H1 (cell line): Measurements from ENCODE around the gene LGALS1. TPM values are rescaled to one million over a fixed set of nuclear protein-coding genes. Genes with fewer than 3 reads are reported as not detected.

Source experiments
- KDM5A ChIP-seq: fragments of 200-600 bp; IDR thresholded peaks from 2 replicates; pipeline ENCODE4 v1.7.1; 2012; ENCODE audit warnings: mild to moderate bottlenecking, low read length, inconsistent platforms, mixed read lengths
- SUZ12 ChIP-seq: fragments of 200-600 bp; sonication (generic); IDR thresholded peaks from 2 replicates; pipeline ENCODE4 v1.6.1; 2012; ENCODE audit warnings: mild to moderate bottlenecking, inconsistent platforms, low read length, moderate library complexity, mixed read lengths
- TCF12 ChIP-seq: IDR thresholded peaks from 2 replicates; pipeline ENCODE4 v1.6.1; 2011; ENCODE audit warnings: low read depth, mild to moderate bottlenecking, low read length
- USF2 ChIP-seq: IDR thresholded peaks from 2 replicates; pipeline ENCODE4 v1.6.1; 2011; ENCODE audit warnings: low read length, improper control_type of control experiment
- ZNF274 ChIP-seq: IDR thresholded peaks from 2 replicates; pipeline ENCODE4 v1.7.0; 2012; ENCODE audit warnings: low read length, borderline replicate concordance; ENCODE audit errors: extremely low read depth
- polyA plus RNA-seq, 7 experiments: library from polyadenylated mRNA; depleted of rRNA in 3 of 7; stranded (reverse) in 5 of 7; unstranded in 2 of 7; fragments of >200 nt in 5 of 7; fragments of 200-250 nt in 2 of 7; gene quantifications; 1 replicate in 5 of 7; 2 replicates in 1 of 7; 4 replicates in 1 of 7; pipeline versions ENCODE4 v1.2.1 to v1.2.3, GENCODE V29; 2011 to 2013; ENCODE audit warnings: missing spikeins in 2 of 7, mixed read lengths in 2 of 7
- total RNA-seq: library from RNA; stranded (reverse); fragmentation: NEBNext Ultra II Directional; extraction: Animal tissue kit (Norgen Biotek cat#: 25700); gene quantifications from 2 replicates; pipeline ENCODE4 v1.2.1, GENCODE V29; 2021
- TF ChIP-seq, protein P1 (sequence below): fragments of 300-600 bp; sonication (generic); IDR thresholded peaks from 2 replicates; pipeline ENCODE4 v1.7.1; 2012; ENCODE audit warnings: low read length, moderate library complexity, mild to moderate bottlenecking, inconsistent platforms; ENCODE audit not compliant: insufficient replicate concordance

The LGALS1 gene
- total and polyA plus RNA-seq, 2 of the 8 experiments (the other 6 are each of a cell fraction or from before 2014, with no cell fraction given): 12.0 to 92.4 TPM

- TF ChIP-seq, protein P1, sequence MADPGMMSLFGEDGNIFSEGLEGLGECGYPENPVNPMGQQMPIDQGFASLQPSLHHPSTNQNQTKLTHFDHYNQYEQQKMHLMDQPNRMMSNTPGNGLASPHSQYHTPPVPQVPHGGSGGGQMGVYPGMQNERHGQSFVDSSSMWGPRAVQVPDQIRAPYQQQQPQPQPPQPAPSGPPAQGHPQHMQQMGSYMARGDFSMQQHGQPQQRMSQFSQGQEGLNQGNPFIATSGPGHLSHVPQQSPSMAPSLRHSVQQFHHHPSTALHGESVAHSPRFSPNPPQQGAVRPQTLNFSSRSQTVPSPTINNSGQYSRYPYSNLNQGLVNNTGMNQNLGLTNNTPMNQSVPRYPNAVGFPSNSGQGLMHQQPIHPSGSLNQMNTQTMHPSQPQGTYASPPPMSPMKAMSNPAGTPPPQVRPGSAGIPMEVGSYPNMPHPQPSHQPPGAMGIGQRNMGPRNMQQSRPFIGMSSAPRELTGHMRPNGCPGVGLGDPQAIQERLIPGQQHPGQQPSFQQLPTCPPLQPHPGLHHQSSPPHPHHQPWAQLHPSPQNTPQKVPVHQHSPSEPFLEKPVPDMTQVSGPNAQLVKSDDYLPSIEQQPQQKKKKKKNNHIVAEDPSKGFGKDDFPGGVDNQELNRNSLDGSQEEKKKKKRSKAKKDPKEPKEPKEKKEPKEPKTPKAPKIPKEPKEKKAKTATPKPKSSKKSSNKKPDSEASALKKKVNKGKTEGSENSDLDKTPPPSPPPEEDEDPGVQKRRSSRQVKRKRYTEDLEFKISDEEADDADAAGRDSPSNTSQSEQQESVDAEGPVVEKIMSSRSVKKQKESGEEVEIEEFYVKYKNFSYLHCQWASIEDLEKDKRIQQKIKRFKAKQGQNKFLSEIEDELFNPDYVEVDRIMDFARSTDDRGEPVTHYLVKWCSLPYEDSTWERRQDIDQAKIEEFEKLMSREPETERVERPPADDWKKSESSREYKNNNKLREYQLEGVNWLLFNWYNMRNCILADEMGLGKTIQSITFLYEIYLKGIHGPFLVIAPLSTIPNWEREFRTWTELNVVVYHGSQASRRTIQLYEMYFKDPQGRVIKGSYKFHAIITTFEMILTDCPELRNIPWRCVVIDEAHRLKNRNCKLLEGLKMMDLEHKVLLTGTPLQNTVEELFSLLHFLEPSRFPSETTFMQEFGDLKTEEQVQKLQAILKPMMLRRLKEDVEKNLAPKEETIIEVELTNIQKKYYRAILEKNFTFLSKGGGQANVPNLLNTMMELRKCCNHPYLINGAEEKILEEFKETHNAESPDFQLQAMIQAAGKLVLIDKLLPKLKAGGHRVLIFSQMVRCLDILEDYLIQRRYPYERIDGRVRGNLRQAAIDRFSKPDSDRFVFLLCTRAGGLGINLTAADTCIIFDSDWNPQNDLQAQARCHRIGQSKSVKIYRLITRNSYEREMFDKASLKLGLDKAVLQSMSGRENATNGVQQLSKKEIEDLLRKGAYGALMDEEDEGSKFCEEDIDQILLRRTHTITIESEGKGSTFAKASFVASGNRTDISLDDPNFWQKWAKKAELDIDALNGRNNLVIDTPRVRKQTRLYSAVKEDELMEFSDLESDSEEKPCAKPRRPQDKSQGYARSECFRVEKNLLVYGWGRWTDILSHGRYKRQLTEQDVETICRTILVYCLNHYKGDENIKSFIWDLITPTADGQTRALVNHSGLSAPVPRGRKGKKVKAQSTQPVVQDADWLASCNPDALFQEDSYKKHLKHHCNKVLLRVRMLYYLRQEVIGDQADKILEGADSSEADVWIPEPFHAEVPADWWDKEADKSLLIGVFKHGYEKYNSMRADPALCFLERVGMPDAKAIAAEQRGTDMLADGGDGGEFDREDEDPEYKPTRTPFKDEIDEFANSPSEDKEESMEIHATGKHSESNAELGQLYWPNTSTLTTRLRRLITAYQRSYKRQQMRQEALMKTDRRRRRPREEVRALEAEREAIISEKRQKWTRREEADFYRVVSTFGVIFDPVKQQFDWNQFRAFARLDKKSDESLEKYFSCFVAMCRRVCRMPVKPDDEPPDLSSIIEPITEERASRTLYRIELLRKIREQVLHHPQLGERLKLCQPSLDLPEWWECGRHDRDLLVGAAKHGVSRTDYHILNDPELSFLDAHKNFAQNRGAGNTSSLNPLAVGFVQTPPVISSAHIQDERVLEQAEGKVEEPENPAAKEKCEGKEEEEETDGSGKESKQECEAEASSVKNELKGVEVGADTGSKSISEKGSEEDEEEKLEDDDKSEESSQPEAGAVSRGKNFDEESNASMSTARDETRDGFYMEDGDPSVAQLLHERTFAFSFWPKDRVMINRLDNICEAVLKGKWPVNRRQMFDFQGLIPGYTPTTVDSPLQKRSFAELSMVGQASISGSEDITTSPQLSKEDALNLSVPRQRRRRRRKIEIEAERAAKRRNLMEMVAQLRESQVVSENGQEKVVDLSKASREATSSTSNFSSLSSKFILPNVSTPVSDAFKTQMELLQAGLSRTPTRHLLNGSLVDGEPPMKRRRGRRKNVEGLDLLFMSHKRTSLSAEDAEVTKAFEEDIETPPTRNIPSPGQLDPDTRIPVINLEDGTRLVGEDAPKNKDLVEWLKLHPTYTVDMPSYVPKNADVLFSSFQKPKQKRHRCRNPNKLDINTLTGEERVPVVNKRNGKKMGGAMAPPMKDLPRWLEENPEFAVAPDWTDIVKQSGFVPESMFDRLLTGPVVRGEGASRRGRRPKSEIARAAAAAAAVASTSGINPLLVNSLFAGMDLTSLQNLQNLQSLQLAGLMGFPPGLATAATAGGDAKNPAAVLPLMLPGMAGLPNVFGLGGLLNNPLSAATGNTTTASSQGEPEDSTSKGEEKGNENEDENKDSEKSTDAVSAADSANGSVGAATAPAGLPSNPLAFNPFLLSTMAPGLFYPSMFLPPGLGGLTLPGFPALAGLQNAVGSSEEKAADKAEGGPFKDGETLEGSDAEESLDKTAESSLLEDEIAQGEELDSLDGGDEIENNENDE: no peak
- no peak for TF ChIP-seq ZNF274
- no peak for TF ChIP-seq TCF12
- TF ChIP-seq SUZ12: no peak
- no peak for TF ChIP-seq USF2
- TF ChIP-seq KDM5A: no peak
Observed at GRCh38 chr22:37714634-37715033, 39.2 kb downstream of the LGALS1 start (continued).
